Measurements from ENCODE around the gene YWHAQ. TPM values are rescaled to one million over a fixed set of nuclear protein-coding genes. Genes with fewer than 3 reads are reported as not detected.

Gene YWHAQ
- total RNA-seq, 1 experiment from 2014 or later, result 307 TPM

DNA sequence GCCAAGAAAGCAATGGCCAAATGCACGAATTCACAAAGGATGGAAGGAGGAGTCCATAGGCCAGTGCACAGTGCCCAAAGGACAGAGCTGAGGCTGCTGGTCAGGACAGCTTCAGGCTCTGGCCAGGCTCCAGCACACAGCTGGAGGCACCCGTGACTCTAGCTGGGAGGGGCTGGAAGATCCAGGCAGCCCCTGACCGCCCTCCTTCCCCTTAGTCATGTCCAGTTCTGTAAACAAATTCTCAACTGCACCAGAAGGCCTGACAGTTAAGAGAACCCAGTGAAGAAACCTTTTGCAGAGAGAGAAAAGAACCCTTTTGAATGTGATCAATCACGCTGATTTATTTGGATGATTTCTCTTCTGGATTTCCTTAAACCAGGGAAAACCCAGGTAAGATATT, 7.7 kb upstream of the YWHAQ start:
- H3K9me3 Mint-ChIP-seq (ENCODE audit: low read depth, unreplicated experiment), result no peaks in the 10 kb centered on the region
- intact Hi-C loops (cut with micrococcal nuclease; ENCODE audit: unreplicated experiment), result no loop called here
- peaks cover 42% of the 10 kb centered on the region for H3K4me1 Mint-ChIP-seq (ENCODE audit: low read depth, unreplicated experiment)
- no peaks in the 10 kb centered on the region for H3K36me3 Mint-ChIP-seq (ENCODE audit: insufficient read depth, unreplicated experiment)
- no peaks in the 10 kb centered on the region for H3K27me3 Mint-ChIP-seq (ENCODE audit: unreplicated experiment)
- no TSS peak for BruUV-seq (replicated peaks)
- no peak for TF ChIP-seq CTCF (IDR thresholded peaks at IDR 0.05; ENCODE audit: unreplicated experiment)
- peak; percentile 68 for DNase-seq
- H3K27ac Mint-ChIP-seq (ENCODE audit: unreplicated experiment), result no peak overlapping the region
- CTCF ChIA-PET, result interaction anchor here (0.9 to 1.3 kb wide), 2 partner anchors 10 to 161 kb away, joined by 3 read pairs; no protein-coding TSS in a partner anchor
- H3K4me3 Mint-ChIP-seq (ENCODE audit: low read depth, unreplicated experiment), result no peak overlapping the region

GRCh38 chr2:9637330-9637729, 6.5 kb upstream of the YWHAQ start:
- intact Hi-C loops (cut with micrococcal nuclease; ENCODE audit: unreplicated experiment), result no loop called here
- H3K4me1 Mint-ChIP-seq (ENCODE audit: low read depth, unreplicated experiment), result peaks cover 43% of the 10 kb centered on the region
- BruUV-seq (replicated peaks), result no TSS peak
- no peaks in the 10 kb centered on the region for H3K9me3 Mint-ChIP-seq (ENCODE audit: low read depth, unreplicated experiment)
- no peak overlapping the region for H3K27ac Mint-ChIP-seq (ENCODE audit: unreplicated experiment)
- CTCF ChIA-PET, result no interaction called here
- no peak overlapping the region for H3K4me3 Mint-ChIP-seq (ENCODE audit: low read depth, unreplicated experiment)
- no peak for TF ChIP-seq CTCF (IDR thresholded peaks at IDR 0.05; ENCODE audit: unreplicated experiment)
- DNase-seq, result peak; percentile 17
- H3K36me3 Mint-ChIP-seq (ENCODE audit: insufficient read depth, unreplicated experiment), result peaks cover 2% of the 10 kb centered on the region
- no peaks in the 10 kb centered on the region for H3K27me3 Mint-ChIP-seq (ENCODE audit: unreplicated experiment)

DNA sequence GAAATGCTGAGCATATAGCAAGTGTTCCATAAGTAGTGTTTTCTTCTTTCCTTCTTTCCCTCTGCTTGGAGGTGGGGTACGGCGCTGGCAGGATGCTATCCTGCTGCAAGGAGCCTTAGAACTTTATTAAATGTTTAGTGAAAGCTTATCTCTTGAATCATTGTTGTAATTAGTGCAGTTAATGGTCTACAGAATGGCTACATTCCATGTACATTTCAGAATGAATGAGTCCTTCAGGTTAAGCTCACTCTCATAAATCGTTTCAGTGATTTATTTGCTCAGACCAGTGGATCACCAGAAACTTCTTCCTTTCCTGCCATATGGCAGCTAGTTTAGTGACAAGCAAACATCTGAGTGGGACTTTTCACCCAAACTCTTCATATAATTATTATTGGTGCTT, 3.3 kb upstream of the YWHAQ start:
- intact Hi-C loops (cut with micrococcal nuclease; ENCODE audit: unreplicated experiment), result no loop called here
- no peaks in the 10 kb centered on the region for H3K9me3 Mint-ChIP-seq (ENCODE audit: low read depth, unreplicated experiment)
- no peaks in the 10 kb centered on the region for H3K27me3 Mint-ChIP-seq (ENCODE audit: unreplicated experiment)
- H3K4me1 Mint-ChIP-seq (ENCODE audit: low read depth, unreplicated experiment), result peaks cover 41% of the 10 kb centered on the region
- DNase-seq, result no peak
- no TSS peak for BruUV-seq (replicated peaks)
- H3K27ac Mint-ChIP-seq (ENCODE audit: unreplicated experiment), result no peak overlapping the region
- CTCF ChIA-PET, result no interaction called here
- no peak overlapping the region for H3K4me3 Mint-ChIP-seq (ENCODE audit: low read depth, unreplicated experiment)
- TF ChIP-seq CTCF (IDR thresholded peaks at IDR 0.05; ENCODE audit: unreplicated experiment), result no peak
- peaks cover 34% of the 10 kb centered on the region for H3K36me3 Mint-ChIP-seq (ENCODE audit: insufficient read depth, unreplicated experiment)

DNA sequence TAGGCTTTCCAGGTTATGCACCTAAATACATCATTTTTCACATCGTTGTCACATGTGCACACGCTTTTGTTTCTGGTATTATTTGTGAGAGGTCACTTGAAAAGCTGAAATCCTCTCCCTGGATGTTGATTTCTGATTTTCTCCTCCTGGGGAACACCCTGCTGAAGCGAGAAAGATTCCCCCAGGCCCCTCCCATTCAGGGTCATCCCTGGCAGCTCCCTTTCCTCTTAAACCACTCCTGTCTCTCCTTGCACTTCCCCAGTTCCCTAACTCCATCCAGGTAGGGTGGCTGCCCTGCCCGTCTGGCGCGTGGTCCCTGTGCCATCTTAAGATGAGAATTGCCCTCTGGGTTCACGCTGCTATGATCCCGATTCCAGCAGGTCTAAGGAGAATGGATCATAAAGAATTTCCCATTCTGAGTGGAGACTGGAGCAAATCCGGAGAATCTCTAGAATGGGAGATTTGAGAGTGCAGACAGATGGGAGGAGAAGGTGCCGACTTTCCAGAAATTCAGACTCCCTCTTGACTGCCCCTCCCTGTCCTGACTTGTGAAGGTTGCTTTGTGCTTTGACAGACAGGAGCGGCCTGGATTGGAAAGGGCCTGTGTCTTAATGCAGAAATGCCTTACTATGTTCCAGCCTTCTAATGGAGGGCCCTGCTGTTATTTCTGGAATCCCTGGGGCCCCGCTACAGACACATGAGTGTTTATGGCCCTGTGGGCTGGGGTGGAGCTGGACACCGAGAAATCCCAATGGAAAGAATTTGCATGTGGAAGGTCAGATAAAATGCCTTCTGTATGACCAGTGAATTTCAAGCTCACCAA, 1.3 kb upstream of the YWHAQ start:
- BruUV-seq (replicated peaks), result no TSS peak
- DNase-seq, result no peak
- Mint-ChIP-seq H3K27me3 (ENCODE audit: unreplicated experiment) (no peaks in the 10 kb centered on the region), H3K4me3 (ENCODE audit: low read depth, unreplicated experiment) (peak overlapping the region; percentile 87), H3K9me3 (ENCODE audit: low read depth, unreplicated experiment) (no peaks in the 10 kb centered on the region), H3K36me3 (ENCODE audit: insufficient read depth, unreplicated experiment) (peaks cover 54% of the 10 kb centered on the region), H3K27ac (ENCODE audit: unreplicated experiment) (peak overlapping the region; percentile 95), H3K4me1 (ENCODE audit: low read depth, unreplicated experiment) (peaks cover 41% of the 10 kb centered on the region)
- CTCF ChIA-PET, result interaction anchor here (0.7 kb wide), 1 partner anchor 14 kb away, joined by 4 read pairs; no protein-coding TSS in a partner anchor
- TF ChIP-seq CTCF (IDR thresholded peaks at IDR 0.05; ENCODE audit: unreplicated experiment), result no peak
- intact Hi-C loops (cut with micrococcal nuclease; ENCODE audit: unreplicated experiment), result no loop called here
